ENCODE data around the gene ENTREP1.

DNA sequence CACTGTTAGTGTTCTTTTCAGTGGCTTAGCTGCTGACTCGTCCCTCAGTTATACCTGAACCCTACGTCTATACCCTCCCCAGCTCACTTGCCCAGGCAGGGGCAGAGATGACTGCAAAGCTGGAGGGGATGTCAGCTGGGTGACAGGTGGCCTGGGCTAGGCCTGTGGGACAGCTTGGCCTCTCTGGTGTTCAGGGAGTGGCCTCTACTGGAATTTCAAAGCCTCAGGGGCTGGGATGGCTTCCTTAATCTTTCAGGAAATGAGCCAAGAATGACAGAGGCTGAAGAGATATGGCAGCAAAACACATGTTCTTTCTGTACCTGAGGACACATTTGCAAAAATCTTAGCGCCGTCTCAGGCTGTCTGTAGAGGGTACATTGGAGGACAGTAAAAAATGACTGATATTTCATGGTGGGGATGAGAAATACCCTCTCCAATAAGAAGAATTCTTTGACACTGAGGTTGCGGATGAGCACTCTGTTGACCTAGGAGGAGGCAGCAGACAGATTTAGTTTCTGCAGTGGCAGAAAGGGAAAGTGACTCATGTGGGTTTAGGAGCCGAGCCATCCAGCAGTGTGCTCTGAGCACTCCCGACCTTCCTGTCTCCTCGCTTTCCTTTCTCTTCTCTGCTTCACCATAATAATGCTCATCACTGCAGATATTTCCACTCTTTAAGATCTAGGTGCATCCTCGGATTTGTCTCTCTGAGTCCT lies 54.4 kb downstream of the ENTREP1 start:
- TF ChIP-seq POLR2AphosphoS5 (IDR thresholded peaks at IDR 0.05; ENCODE audit: low read depth, low read length) (no peak), POLR2A (IDR thresholded peaks at IDR 0.05; ENCODE audit: low read depth, low read length) (no peak), TAF1 (IDR thresholded peaks at IDR 0.05; ENCODE audit: borderline replicate concordance, low read depth, low read length) (no peak)

Data from GM12892 (cell line).